H1 (cell line): ENCODE results near the gene AGBL4. TPM values are rescaled to one million over a fixed set of nuclear protein-coding genes. Genes with fewer than 3 reads are reported as not detected.

ENCODE experiments used
- polyA plus RNA-seq, 7 experiments: library from polyadenylated mRNA; depleted of rRNA in 3 of 7; stranded (reverse) in 5 of 7; unstranded in 2 of 7; fragments of >200 nt in 5 of 7; fragments of 200-250 nt in 2 of 7; gene quantifications; 1 replicate in 5 of 7; 2 replicates in 1 of 7; 4 replicates in 1 of 7; pipeline versions ENCODE4 v1.2.1 to v1.2.3, GENCODE V29; 2011 to 2013; ENCODE audit warnings: missing spikeins in 2 of 7, mixed read lengths in 2 of 7
- total RNA-seq: library from RNA; stranded (reverse); fragmentation: NEBNext Ultra II Directional; extraction: Animal tissue kit (Norgen Biotek cat#: 25700); gene quantifications from 2 replicates; pipeline ENCODE4 v1.2.1, GENCODE V29; 2021
- TF ChIP-seq, protein P1 (sequence below): fragments of 300-600 bp; sonication (generic); IDR thresholded peaks from 2 replicates; pipeline ENCODE4 v1.7.1; 2012; ENCODE audit warnings: low read length, moderate library complexity, mild to moderate bottlenecking, inconsistent platforms; ENCODE audit not compliant: insufficient replicate concordance

Gene AGBL4
- total and polyA plus RNA-seq, 2 of the 8 experiments (the other 6 are each of a cell fraction or from before 2014, with no cell fraction given) = 0.41 to 0.45 TPM

DNA sequence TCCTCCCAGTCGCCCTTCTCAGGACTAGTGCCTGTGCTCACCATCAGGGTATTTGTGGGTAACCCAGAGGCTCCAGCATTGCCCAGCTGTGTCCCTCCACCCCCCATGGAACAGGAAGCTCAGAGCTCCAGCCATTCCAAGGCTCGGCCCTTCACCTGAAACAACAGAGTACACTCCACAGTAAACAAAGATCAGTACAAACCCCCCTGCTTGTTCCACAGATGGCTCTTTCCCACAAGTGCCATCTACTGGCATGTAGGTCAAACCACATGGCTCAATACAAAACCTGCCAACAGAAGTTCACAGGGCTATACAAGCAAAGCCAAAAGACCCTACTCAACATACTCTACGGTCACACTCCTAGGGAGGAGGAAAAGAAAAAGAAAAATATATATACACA lies 258.7 kb downstream of the AGBL4 start (continued):
- TF ChIP-seq, protein P1, sequence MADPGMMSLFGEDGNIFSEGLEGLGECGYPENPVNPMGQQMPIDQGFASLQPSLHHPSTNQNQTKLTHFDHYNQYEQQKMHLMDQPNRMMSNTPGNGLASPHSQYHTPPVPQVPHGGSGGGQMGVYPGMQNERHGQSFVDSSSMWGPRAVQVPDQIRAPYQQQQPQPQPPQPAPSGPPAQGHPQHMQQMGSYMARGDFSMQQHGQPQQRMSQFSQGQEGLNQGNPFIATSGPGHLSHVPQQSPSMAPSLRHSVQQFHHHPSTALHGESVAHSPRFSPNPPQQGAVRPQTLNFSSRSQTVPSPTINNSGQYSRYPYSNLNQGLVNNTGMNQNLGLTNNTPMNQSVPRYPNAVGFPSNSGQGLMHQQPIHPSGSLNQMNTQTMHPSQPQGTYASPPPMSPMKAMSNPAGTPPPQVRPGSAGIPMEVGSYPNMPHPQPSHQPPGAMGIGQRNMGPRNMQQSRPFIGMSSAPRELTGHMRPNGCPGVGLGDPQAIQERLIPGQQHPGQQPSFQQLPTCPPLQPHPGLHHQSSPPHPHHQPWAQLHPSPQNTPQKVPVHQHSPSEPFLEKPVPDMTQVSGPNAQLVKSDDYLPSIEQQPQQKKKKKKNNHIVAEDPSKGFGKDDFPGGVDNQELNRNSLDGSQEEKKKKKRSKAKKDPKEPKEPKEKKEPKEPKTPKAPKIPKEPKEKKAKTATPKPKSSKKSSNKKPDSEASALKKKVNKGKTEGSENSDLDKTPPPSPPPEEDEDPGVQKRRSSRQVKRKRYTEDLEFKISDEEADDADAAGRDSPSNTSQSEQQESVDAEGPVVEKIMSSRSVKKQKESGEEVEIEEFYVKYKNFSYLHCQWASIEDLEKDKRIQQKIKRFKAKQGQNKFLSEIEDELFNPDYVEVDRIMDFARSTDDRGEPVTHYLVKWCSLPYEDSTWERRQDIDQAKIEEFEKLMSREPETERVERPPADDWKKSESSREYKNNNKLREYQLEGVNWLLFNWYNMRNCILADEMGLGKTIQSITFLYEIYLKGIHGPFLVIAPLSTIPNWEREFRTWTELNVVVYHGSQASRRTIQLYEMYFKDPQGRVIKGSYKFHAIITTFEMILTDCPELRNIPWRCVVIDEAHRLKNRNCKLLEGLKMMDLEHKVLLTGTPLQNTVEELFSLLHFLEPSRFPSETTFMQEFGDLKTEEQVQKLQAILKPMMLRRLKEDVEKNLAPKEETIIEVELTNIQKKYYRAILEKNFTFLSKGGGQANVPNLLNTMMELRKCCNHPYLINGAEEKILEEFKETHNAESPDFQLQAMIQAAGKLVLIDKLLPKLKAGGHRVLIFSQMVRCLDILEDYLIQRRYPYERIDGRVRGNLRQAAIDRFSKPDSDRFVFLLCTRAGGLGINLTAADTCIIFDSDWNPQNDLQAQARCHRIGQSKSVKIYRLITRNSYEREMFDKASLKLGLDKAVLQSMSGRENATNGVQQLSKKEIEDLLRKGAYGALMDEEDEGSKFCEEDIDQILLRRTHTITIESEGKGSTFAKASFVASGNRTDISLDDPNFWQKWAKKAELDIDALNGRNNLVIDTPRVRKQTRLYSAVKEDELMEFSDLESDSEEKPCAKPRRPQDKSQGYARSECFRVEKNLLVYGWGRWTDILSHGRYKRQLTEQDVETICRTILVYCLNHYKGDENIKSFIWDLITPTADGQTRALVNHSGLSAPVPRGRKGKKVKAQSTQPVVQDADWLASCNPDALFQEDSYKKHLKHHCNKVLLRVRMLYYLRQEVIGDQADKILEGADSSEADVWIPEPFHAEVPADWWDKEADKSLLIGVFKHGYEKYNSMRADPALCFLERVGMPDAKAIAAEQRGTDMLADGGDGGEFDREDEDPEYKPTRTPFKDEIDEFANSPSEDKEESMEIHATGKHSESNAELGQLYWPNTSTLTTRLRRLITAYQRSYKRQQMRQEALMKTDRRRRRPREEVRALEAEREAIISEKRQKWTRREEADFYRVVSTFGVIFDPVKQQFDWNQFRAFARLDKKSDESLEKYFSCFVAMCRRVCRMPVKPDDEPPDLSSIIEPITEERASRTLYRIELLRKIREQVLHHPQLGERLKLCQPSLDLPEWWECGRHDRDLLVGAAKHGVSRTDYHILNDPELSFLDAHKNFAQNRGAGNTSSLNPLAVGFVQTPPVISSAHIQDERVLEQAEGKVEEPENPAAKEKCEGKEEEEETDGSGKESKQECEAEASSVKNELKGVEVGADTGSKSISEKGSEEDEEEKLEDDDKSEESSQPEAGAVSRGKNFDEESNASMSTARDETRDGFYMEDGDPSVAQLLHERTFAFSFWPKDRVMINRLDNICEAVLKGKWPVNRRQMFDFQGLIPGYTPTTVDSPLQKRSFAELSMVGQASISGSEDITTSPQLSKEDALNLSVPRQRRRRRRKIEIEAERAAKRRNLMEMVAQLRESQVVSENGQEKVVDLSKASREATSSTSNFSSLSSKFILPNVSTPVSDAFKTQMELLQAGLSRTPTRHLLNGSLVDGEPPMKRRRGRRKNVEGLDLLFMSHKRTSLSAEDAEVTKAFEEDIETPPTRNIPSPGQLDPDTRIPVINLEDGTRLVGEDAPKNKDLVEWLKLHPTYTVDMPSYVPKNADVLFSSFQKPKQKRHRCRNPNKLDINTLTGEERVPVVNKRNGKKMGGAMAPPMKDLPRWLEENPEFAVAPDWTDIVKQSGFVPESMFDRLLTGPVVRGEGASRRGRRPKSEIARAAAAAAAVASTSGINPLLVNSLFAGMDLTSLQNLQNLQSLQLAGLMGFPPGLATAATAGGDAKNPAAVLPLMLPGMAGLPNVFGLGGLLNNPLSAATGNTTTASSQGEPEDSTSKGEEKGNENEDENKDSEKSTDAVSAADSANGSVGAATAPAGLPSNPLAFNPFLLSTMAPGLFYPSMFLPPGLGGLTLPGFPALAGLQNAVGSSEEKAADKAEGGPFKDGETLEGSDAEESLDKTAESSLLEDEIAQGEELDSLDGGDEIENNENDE = no peak
- TF ChIP-seq, all 59 proteins: peak for 1
